ENCODE data around the gene ETV3L. TPM values are rescaled to one million over a fixed set of nuclear protein-coding genes. Genes with fewer than 3 reads are reported as not detected.

Gene ETV3L
- total RNA-seq, 1 experiment from 2014 or later = not detected

GRCh38 chr1:157137408-157138219 lies 38.0 kb upstream of the ETV3L start:
- Histone ChIP-seq H3K79me2 (ENCODE audit: insufficient read depth, low read length) (peaks cover 46% of the 10 kb centered on the region), H3K9me2 (ENCODE audit: insufficient read depth) (no peaks in the 10 kb centered on the region), H2AFZ (ENCODE audit: low read depth, low read length, poor library complexity, severe bottlenecking) (no peak overlapping the region), H3K4me2 (ENCODE audit: low read length) (peak overlapping the region; percentile 90), H3K4me1 (ENCODE audit: control insufficient read depth in 1 of 2, insufficient read depth in 2 of 2, low read length in 2 of 2) (peaks cover 13 to 25% of the 10 kb centered on the region in 2 experiments), H3K27me3 (ENCODE audit: insufficient read depth, low read length) (no peaks in the 10 kb centered on the region), H3K4me3 (replicated peaks in 1 of 2; ENCODE audit: low read depth in 1 of 2, low read length in 2 of 2) (peak overlapping the region; percentile 91 to 94), H3K27ac (ENCODE audit: low read depth, low read length) (peak overlapping the region; percentile 60), H3K9me3 (ENCODE audit: control insufficient read depth in 1 of 2, insufficient read depth in 1 of 2, low read depth in 1 of 2, low read length in 2 of 2) (no peaks in the 10 kb centered on the region), H3K9ac (ENCODE audit: low read length) (peak overlapping the region; percentile 84), H3K36me3 (ENCODE audit: control insufficient read depth in 1 of 2, insufficient read depth in 2 of 2, low read length in 2 of 2) (peaks cover 28 to 32% of the 10 kb centered on the region in 2 experiments), H4K20me1 (ENCODE audit: insufficient read depth) (peaks cover 7% of the 10 kb centered on the region; the same call in 1 of the 2 replicates)
- CTCF ChIA-PET = interaction anchor here (2.3 to 3.7 kb wide), 3 partner anchors 10 to 48 kb away, joined by 6 to 18 read pairs (median 12); no protein-coding TSS in a partner anchor
- POLR2A ChIA-PET = no interaction called here
- DNase-seq (ENCODE audit: low read depth, low spot score) (no peak), ATAC-seq (peak; percentile 28; the same call in 1 of the 2 replicates)
- RAD21 ChIA-PET (ENCODE audit: low non-redundant PET in 1 of 2, low total read pairs in 2 of 2, uncharacterized antibody in 2 of 2, unreplicated experiment in 2 of 2) = no interaction called here
- BruUV-seq (replicated peaks) = TSS peak; percentile 67
- TF ChIP-seq TCF7L2 (IDR thresholded peaks at IDR 0.05; ENCODE audit: borderline replicate concordance, extremely low read depth, insufficient read depth, insufficient read length) (no peak), SIN3A (IDR thresholded peaks at IDR 0.05; ENCODE audit: low read depth) (no peak), POLR2A (IDR thresholded peaks at IDR 0.05; ENCODE audit: borderline replicate concordance, extremely low read depth, insufficient read depth, insufficient read length) (no peak), SP1 (IDR thresholded peaks at IDR 0.05; ENCODE audit: low read depth) (no peak), SRF (IDR thresholded peaks at IDR 0.05; ENCODE audit: low read depth) (no peak)
- intact Hi-C loops (cut with micrococcal nuclease) = loop anchor here (5.0 kb wide), 1 partner anchor 45 kb away; no protein-coding TSS in a partner anchor

GRCh38 chr1:157137046-157137407 lies 37.4 kb upstream of the ETV3L start:
- Histone ChIP-seq H3K27ac (ENCODE audit: low read depth, low read length) (no peak overlapping the region), H3K4me1 (ENCODE audit: control insufficient read depth in 1 of 2, insufficient read depth in 2 of 2, low read length in 2 of 2) (peaks cover 13 to 25% of the 10 kb centered on the region in 2 experiments), H3K4me2 (ENCODE audit: low read length) (peak overlapping the region; percentile 90), H3K9me2 (ENCODE audit: insufficient read depth) (no peaks in the 10 kb centered on the region), H3K4me3 (replicated peaks in 1 of 2; ENCODE audit: low read depth in 1 of 2, low read length in 2 of 2) (peak overlapping the region; percentile 91 to 94), H3K9ac (ENCODE audit: low read length) (peak overlapping the region; percentile 84), H4K20me1 (ENCODE audit: insufficient read depth) (peaks cover 7% of the 10 kb centered on the region; the same call in 1 of the 2 replicates), H3K9me3 (ENCODE audit: control insufficient read depth in 1 of 2, insufficient read depth in 1 of 2, low read depth in 1 of 2, low read length in 2 of 2) (no peaks in the 10 kb centered on the region), H3K36me3 (ENCODE audit: control insufficient read depth in 1 of 2, insufficient read depth in 2 of 2, low read length in 2 of 2) (peaks cover 33 to 38% of the 10 kb centered on the region in 2 experiments), H3K79me2 (ENCODE audit: insufficient read depth, low read length) (peaks cover 46% of the 10 kb centered on the region), H2AFZ (ENCODE audit: low read depth, low read length, poor library complexity, severe bottlenecking) (no peak overlapping the region), H3K27me3 (ENCODE audit: insufficient read depth, low read length) (no peaks in the 10 kb centered on the region)
- intact Hi-C loops (cut with micrococcal nuclease) = loop anchor here (5.0 kb wide), 1 partner anchor 45 kb away; no protein-coding TSS in a partner anchor
- POLR2A ChIA-PET = no interaction called here
- no peak for ATAC-seq
- CTCF ChIA-PET = interaction anchor here (2.3 to 3.7 kb wide), 3 partner anchors 11 to 47 kb away, joined by 6 to 18 read pairs (median 12); no protein-coding TSS in a partner anchor
- RAD21 ChIA-PET (ENCODE audit: low non-redundant PET in 1 of 2, low total read pairs in 2 of 2, uncharacterized antibody in 2 of 2, unreplicated experiment in 2 of 2) = no interaction called here
- BruUV-seq (replicated peaks) = no TSS peak
- no peak for DNase-seq (ENCODE audit: low read depth, low spot score)
- TF ChIP-seq EGR1 (IDR thresholded peaks at IDR 0.05; ENCODE audit: low read depth) (no peak), SIN3A (IDR thresholded peaks at IDR 0.05; ENCODE audit: low read depth) (no peak), ZFX (IDR thresholded peaks at IDR 0.05) (no peak), POLR2AphosphoS5 (IDR thresholded peaks at IDR 0.05; ENCODE audit: low read depth, low read length) (no peak), REST (IDR thresholded peaks at IDR 0.05; ENCODE audit: low read depth) (no peak), SRF (IDR thresholded peaks at IDR 0.05; ENCODE audit: low read depth) (no peak), EZH2phosphoT487 (IDR thresholded peaks at IDR 0.05; ENCODE audit: borderline replicate concordance) (no peak), CTCF (IDR thresholded peaks at IDR 0.05 in 2 of 3, conservative IDR thresholded peaks at IDR 0.05 in 1 of 3; ENCODE audit: borderline replicate concordance in 1 of 3, insufficient read depth in 1 of 3, low read depth in 2 of 3, low read length in 2 of 3) (no peak), SP1 (IDR thresholded peaks at IDR 0.05; ENCODE audit: low read depth) (no peak), RAD21 (IDR thresholded peaks at IDR 0.05; ENCODE audit: low read depth) (no peak), EZH2 (IDR thresholded peaks at IDR 0.05) (no peak), POLR2A (IDR thresholded peaks at IDR 0.05; ENCODE audit: borderline replicate concordance, extremely low read depth, insufficient read depth, insufficient read length) (no peak)

Measured in HCT116 (cell line).